H9 (cell line): Measurements from ENCODE around the gene ZNF800. TPM values are rescaled to one million over a fixed set of nuclear protein-coding genes. Genes with fewer than 3 reads are reported as not detected.

Experiments used
- DNase-seq: peaks from one replicate; pipeline ENCODE4 v3.0.0-alpha.2; 2017
- H2AFZ ChIP-seq: one replicate; pipeline ENCODE4 v1.6.1; 2013; ENCODE audit warnings: mild to moderate bottlenecking, low read length, control low read depth, moderate library complexity
- H2AK5ac ChIP-seq: 2 replicates; pipeline ENCODE4 v1.6.1; 2013; ENCODE audit warnings: low read length, control low read depth, mixed read lengths; ENCODE audit not compliant: insufficient read length
- H2BK120ac ChIP-seq: one replicate; pipeline ENCODE4 v1.6.1; 2013; ENCODE audit warnings: low read depth, mild to moderate bottlenecking, low read length, control low read depth, inconsistent platforms; ENCODE audit not compliant: poor library complexity, severe bottlenecking
- H2BK12ac ChIP-seq: 2 replicates; pipeline ENCODE4 v1.6.1; 2013; ENCODE audit warnings: low read length, control low read depth, mixed read lengths, low read depth; ENCODE audit not compliant: insufficient read length
- H2BK15ac ChIP-seq: 2 replicates; pipeline ENCODE4 v1.6.1; 2013; ENCODE audit warnings: low read depth, low read length, control low read depth
- H2BK20ac ChIP-seq: one replicate; pipeline ENCODE4 v1.6.1; 2013; ENCODE audit warnings: low read depth, mild to moderate bottlenecking, low read length, control low read depth, inconsistent platforms; ENCODE audit not compliant: poor library complexity, severe bottlenecking
- H2BK5ac ChIP-seq: 2 replicates; pipeline ENCODE4 v1.6.1; 2013; ENCODE audit warnings: low read length, control low read depth, mixed read lengths; ENCODE audit not compliant: insufficient read length
- H3K14ac ChIP-seq: 2 replicates; pipeline ENCODE4 v1.6.1; 2013; ENCODE audit warnings: low read length, control low read depth; ENCODE audit not compliant: insufficient read depth
- H3K18ac ChIP-seq: 2 replicates; pipeline ENCODE4 v1.6.1; 2013; ENCODE audit warnings: low read depth, mild to moderate bottlenecking, mixed read lengths, low read length, control low read depth; ENCODE audit not compliant: insufficient read length
- H3K23ac ChIP-seq: 2 replicates; pipeline ENCODE4 v1.6.1; 2013; ENCODE audit warnings: low read length, control low read depth, mixed read lengths, low read depth; ENCODE audit not compliant: insufficient read length
- H3K23me2 ChIP-seq: 2 replicates; pipeline ENCODE4 v1.6.1; 2013; ENCODE audit warnings: low read depth, mild to moderate bottlenecking, mixed read lengths, low read length, control low read depth; ENCODE audit not compliant: insufficient read length, poor library complexity, severe bottlenecking
- H3K27ac ChIP-seq: 2 replicates; pipeline ENCODE4 v1.5.1; 2013; ENCODE audit warnings: low read length, control low read depth, mixed read lengths, low read depth; ENCODE audit not compliant: insufficient read length
- H3K27me3 ChIP-seq: 2 replicates; pipeline ENCODE4 v1.6.1; 2013; ENCODE audit warnings: low read length, control low read depth, inconsistent platforms; ENCODE audit not compliant: insufficient read depth
- H3K4ac ChIP-seq: 2 replicates; pipeline ENCODE4 v1.6.1; 2013; ENCODE audit warnings: low read depth, mild to moderate bottlenecking, control low read depth, inconsistent platforms, low read length, moderate library complexity
- H3K4me1 ChIP-seq: 2 replicates; pipeline ENCODE4 v1.6.1; 2013; ENCODE audit warnings: low read length, control low read depth, inconsistent platforms; ENCODE audit not compliant: insufficient read depth
- H3K4me2 ChIP-seq: 2 replicates; pipeline ENCODE4 v1.6.1; 2013; ENCODE audit warnings: low read length, control low read depth, mixed read lengths; ENCODE audit not compliant: insufficient read length, insufficient read depth
- H3K56ac ChIP-seq: 2 replicates; pipeline ENCODE4 v1.6.1; 2013; ENCODE audit warnings: low read depth, mild to moderate bottlenecking, mixed read lengths, low read length, control low read depth; ENCODE audit not compliant: insufficient read length
- H3K79me1 ChIP-seq: 2 replicates; pipeline ENCODE4 v1.6.1; 2013; ENCODE audit warnings: low read depth, mild to moderate bottlenecking, moderate library complexity, low read length, control low read depth, inconsistent platforms; ENCODE audit not compliant: insufficient read depth, poor library complexity, severe bottlenecking
- H3K79me2 ChIP-seq: 2 replicates; pipeline ENCODE4 v1.6.1; 2013; ENCODE audit warnings: low read length, control low read depth, inconsistent platforms; ENCODE audit not compliant: insufficient read depth
- H3K9ac ChIP-seq: 2 replicates; pipeline ENCODE4 v1.6.1; 2013; ENCODE audit warnings: low read length, control low read depth, mixed read lengths; ENCODE audit not compliant: insufficient read length; ENCODE audit errors: extremely low read depth
- H3K9me3 ChIP-seq: one replicate; pipeline ENCODE4 v1.6.1; 2013; ENCODE audit warnings: low read depth, low read length, inconsistent platforms; ENCODE audit not compliant: control insufficient read depth
- H3T11ph ChIP-seq: one replicate; pipeline ENCODE4 v1.6.1; 2013; ENCODE audit warnings: mild to moderate bottlenecking, low read length, control low read depth, inconsistent platforms
- H4K20me1 ChIP-seq: one replicate; pipeline ENCODE4 v1.6.1; 2013; ENCODE audit not compliant: control insufficient read depth, insufficient read length, insufficient read depth
- H4K5ac ChIP-seq: 2 replicates; pipeline ENCODE4 v1.6.1; 2013; ENCODE audit warnings: low read depth, mild to moderate bottlenecking, mixed read lengths, low read length, control low read depth; ENCODE audit not compliant: insufficient read length
- H4K8ac ChIP-seq: replicated peaks from 2 replicates; pipeline ENCODE4 v1.6.1; 2013; ENCODE audit warnings: low read length, control low read depth, mixed read lengths, low read depth; ENCODE audit not compliant: insufficient read length
- H4K91ac ChIP-seq: 2 replicates; pipeline ENCODE4 v1.6.1; 2013; ENCODE audit warnings: low read depth, mild to moderate bottlenecking, moderate library complexity, mixed read lengths, low read length, control low read depth; ENCODE audit not compliant: insufficient read length
- H3K27ac Mint-ChIP-seq, 3 experiments: 2 replicates in 2 of 3; 3 replicates in 1 of 3; pipeline ENCODE4 v1.8.0; 2020 to 2021; ENCODE audit warnings: mixed read lengths in 3 of 3, mild to moderate bottlenecking in 1 of 3, moderate library complexity in 1 of 3
- H3K27me3 Mint-ChIP-seq: 2 replicates; pipeline ENCODE4 v1.8.0; 2021; ENCODE audit warnings: low read depth, mild to moderate bottlenecking, moderate library complexity, mixed read lengths
- H3K36me3 Mint-ChIP-seq, 3 experiments: 2 replicates in 2 of 3; 3 replicates in 1 of 3; pipeline ENCODE4 v1.8.0; 2020 to 2021; ENCODE audit warnings: low read depth in 3 of 3, mixed read lengths in 3 of 3; ENCODE audit not compliant: insufficient read depth in 1 of 3
- H3K4me1 Mint-ChIP-seq, 2 experiments: 2 replicates each; pipeline ENCODE4 v1.8.0; 2020; ENCODE audit warnings: mixed read lengths in 2 of 2
- H3K4me3 Mint-ChIP-seq, 2 experiments: 2 replicates in 1 of 2; 3 replicates in 1 of 2; pipeline ENCODE4 v1.8.0; 2020 to 2021; ENCODE audit warnings: mild to moderate bottlenecking in 2 of 2, mixed read lengths in 2 of 2, moderate library complexity in 1 of 2
- H3K9me3 Mint-ChIP-seq, 2 experiments: 2 replicates in 1 of 2; 3 replicates in 1 of 2; pipeline ENCODE4 v1.8.0; 2020; ENCODE audit warnings: mild to moderate bottlenecking in 2 of 2, mixed read lengths in 2 of 2, moderate library complexity in 1 of 2
- WGBS: extraction: QIAGEN DNeasy Blood & Tissue Kit; methylation state at CpG from one replicate; pipeline ENCODE4 v1.1.7; 2013; ENCODE audit warnings: missing lambda C conversion rate, low lambda C conversion rate, mixed read lengths; ENCODE audit not compliant: insufficient read length; ENCODE audit errors: extremely low coverage; 5-methylcytosine and 5-hydroxymethylcytosine counted together
- total RNA-seq: library from RNA; stranded (reverse); gene quantifications from 2 replicates; pipeline ENCODE4 v1.2.1, GENCODE V29; 2021
- TF ChIP-seq, protein P1 (sequence below): fragments of 200-600 bp; sonication (generic); conservative IDR thresholded peaks from 3 replicates; pipeline ENCODE4 v1.8.0; 2021; ENCODE audit warnings: antibody characterized with exemption, mild to moderate bottlenecking

ZNF800 gene
- total RNA-seq, 1 experiment from 2014 or later = 11.0 TPM

DNA sequence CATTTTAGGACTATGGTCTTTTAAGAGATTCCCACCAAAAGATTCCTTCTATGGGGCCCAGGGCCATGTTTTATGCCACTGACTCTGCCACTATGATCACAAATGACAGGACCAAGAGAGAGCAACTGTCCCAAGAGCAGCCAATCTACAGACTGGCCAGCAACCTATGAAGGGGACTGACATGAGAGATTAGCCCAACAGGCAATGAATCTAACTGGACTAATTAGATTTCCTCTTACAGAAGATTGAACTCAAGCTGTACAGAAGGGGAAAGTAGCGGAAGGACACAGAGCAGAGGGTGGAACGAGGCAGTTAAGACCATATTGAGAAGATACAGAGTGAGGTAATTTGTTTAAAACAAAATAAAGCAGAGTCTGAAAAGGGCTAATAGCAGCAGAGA lies 25.8 kb downstream of the ZNF800 start:
- Histone ChIP-seq H3K56ac (no peak overlapping the region), H3K23ac (no peak overlapping the region), H2BK20ac (no peak overlapping the region), H3K14ac (no peak overlapping the region), H3K27me3 (no peaks in the 10 kb centered on the region), H3K4ac (no peak overlapping the region), H3K4me1 (no peaks in the 10 kb centered on the region), H3K18ac (no peak overlapping the region), H4K5ac (no peak overlapping the region), H3K79me2 (no peaks in the 10 kb centered on the region), H3T11ph (no peak overlapping the region), H3K79me1 (no peaks in the 10 kb centered on the region), H2BK120ac (no peak overlapping the region), H3K23me2 (no peaks in the 10 kb centered on the region), H4K20me1 (no peaks in the 10 kb centered on the region), H2AFZ (no peak overlapping the region), H2BK12ac (no peak overlapping the region), H2AK5ac (no peak overlapping the region), H4K8ac (no peak overlapping the region), H3K9me3 (no peaks in the 10 kb centered on the region), H2BK15ac (no peak overlapping the region), H2BK5ac (no peak overlapping the region), H4K91ac (no peak overlapping the region), H3K4me2 (no peak overlapping the region), H3K27ac (no peak overlapping the region), H3K9ac (no peak overlapping the region)
- TF ChIP-seq, protein P1, sequence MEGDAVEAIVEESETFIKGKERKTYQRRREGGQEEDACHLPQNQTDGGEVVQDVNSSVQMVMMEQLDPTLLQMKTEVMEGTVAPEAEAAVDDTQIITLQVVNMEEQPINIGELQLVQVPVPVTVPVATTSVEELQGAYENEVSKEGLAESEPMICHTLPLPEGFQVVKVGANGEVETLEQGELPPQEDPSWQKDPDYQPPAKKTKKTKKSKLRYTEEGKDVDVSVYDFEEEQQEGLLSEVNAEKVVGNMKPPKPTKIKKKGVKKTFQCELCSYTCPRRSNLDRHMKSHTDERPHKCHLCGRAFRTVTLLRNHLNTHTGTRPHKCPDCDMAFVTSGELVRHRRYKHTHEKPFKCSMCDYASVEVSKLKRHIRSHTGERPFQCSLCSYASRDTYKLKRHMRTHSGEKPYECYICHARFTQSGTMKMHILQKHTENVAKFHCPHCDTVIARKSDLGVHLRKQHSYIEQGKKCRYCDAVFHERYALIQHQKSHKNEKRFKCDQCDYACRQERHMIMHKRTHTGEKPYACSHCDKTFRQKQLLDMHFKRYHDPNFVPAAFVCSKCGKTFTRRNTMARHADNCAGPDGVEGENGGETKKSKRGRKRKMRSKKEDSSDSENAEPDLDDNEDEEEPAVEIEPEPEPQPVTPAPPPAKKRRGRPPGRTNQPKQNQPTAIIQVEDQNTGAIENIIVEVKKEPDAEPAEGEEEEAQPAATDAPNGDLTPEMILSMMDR = no peak
- Mint-ChIP-seq H3K27me3 (no peaks in the 10 kb centered on the region), H3K27ac (no peak overlapping the region), H3K36me3 (no peaks in the 10 kb centered on the region), H3K4me1 (no peaks in the 10 kb centered on the region), H3K4me3 (no peak overlapping the region), H3K9me3 (no peaks in the 10 kb centered on the region)
- no peak for DNase-seq
- no CpG with 5 or more reads among the region's 2 CpGs for WGBS
